Osteoblast (primary cell): ENCODE results near the gene A2M. TPM values are rescaled to one million over a fixed set of nuclear protein-coding genes. Genes with fewer than 3 reads are reported as not detected.

Experiments used
- DNase-seq: peaks from one replicate; pipeline ENCODE4 v3.0.0; 2011; ENCODE audit warnings: low spot score, mixed read lengths; ENCODE audit not compliant: insufficient read length; ENCODE audit errors: missing footprints
- H2AFZ ChIP-seq: 2 replicates; pipeline ENCODE4 v1.6.0; 2011; ENCODE audit warnings: mild to moderate bottlenecking, low read length
- H3K27ac ChIP-seq: 2 replicates; pipeline ENCODE4 v1.5.1; 2011; ENCODE audit warnings: mild to moderate bottlenecking, low read depth, low read length, moderate library complexity
- H3K27me3 ChIP-seq: 2 replicates; pipeline ENCODE4 v1.6.0; 2012; ENCODE audit warnings: mild to moderate bottlenecking, control low read depth, inconsistent platforms, low read length, moderate library complexity; ENCODE audit not compliant: insufficient read depth
- H3K36me3 ChIP-seq: 2 replicates; pipeline ENCODE4 v1.5.1; 2011; ENCODE audit warnings: mild to moderate bottlenecking, low read length, control low read depth, moderate library complexity; ENCODE audit not compliant: insufficient read depth
- H3K4me1 ChIP-seq: 2 replicates; pipeline ENCODE4 v1.5.1; 2011; ENCODE audit warnings: mild to moderate bottlenecking, low read length, control low read depth, moderate library complexity; ENCODE audit not compliant: insufficient read depth
- H3K4me2 ChIP-seq: 2 replicates; pipeline ENCODE4 v1.6.0; 2011; ENCODE audit warnings: mild to moderate bottlenecking, low read length; ENCODE audit not compliant: insufficient read depth
- H3K4me3 ChIP-seq: fragments of 200-600 bp; sonication (generic); 3 replicates; pipeline ENCODE4 v1.5.1; 2012; ENCODE audit warnings: mild to moderate bottlenecking, low read length, inconsistent platforms; ENCODE audit not compliant: insufficient read depth
- H3K79me2 ChIP-seq: 2 replicates; pipeline ENCODE4 v1.6.0; 2012; ENCODE audit warnings: mild to moderate bottlenecking, low read length, control low read depth, inconsistent platforms; ENCODE audit not compliant: insufficient read depth
- H3K9me3 ChIP-seq: 2 replicates; pipeline ENCODE4 v1.5.1; 2011; ENCODE audit warnings: low read depth, low read length, control low read depth
- H4K20me1 ChIP-seq: 2 replicates; pipeline ENCODE4 v1.6.0; 2012; ENCODE audit warnings: mild to moderate bottlenecking, low read length, control low read depth; ENCODE audit not compliant: insufficient read depth
- CTCF ChIP-seq: IDR thresholded peaks from 2 replicates; pipeline ENCODE4 v1.5.1; 2011; ENCODE audit warnings: mild to moderate bottlenecking, low read depth, low read length, moderate library complexity; ENCODE audit errors: extremely low read depth
- total RNA-seq: library from RNA; depleted of rRNA; stranded (reverse); fragments of >200 nt; gene quantifications from 2 replicates; pipeline ENCODE4 v1.2.3, GENCODE V29; 2012

Gene A2M
- total RNA-seq, 1 donor, result 2.2 TPM

GRCh38 chr12:9090220-9090619, 25.5 kb downstream of the A2M start:
- no peak for TF ChIP-seq CTCF
- Histone ChIP-seq H3K4me2 (no peak overlapping the region), H3K27ac (no peak overlapping the region), H3K9me3 (no peaks in the 10 kb centered on the region), H3K4me1 (no peaks in the 10 kb centered on the region), H3K27me3 (no peaks in the 10 kb centered on the region), H3K4me3 (no peak overlapping the region), H4K20me1 (no peaks in the 10 kb centered on the region), H3K79me2 (no peaks in the 10 kb centered on the region), H2AFZ (no peak overlapping the region), H3K36me3 (no peaks in the 10 kb centered on the region)
- DNase-seq, result no peak

GRCh38 chr12:9087087-9087835, 28.5 kb downstream of the A2M start:
- H3K36me3 ChIP-seq, result no peaks in the 10 kb centered on the region
- no peak for TF ChIP-seq CTCF
- no peak overlapping the region for H2AFZ ChIP-seq
- no peak overlapping the region for H3K27ac ChIP-seq
- H3K4me1 ChIP-seq, result no peaks in the 10 kb centered on the region
- no peak overlapping the region for H3K4me3 ChIP-seq
- no peaks in the 10 kb centered on the region for H4K20me1 ChIP-seq
- no peaks in the 10 kb centered on the region for H3K79me2 ChIP-seq
- H3K27me3 ChIP-seq, result no peaks in the 10 kb centered on the region
- H3K9me3 ChIP-seq, result no peaks in the 10 kb centered on the region
- no peak overlapping the region for H3K4me2 ChIP-seq
- no peak for DNase-seq

- no peak overlapping the region for H3K27ac ChIP-seq
- H4K20me1 ChIP-seq, result no peaks in the 10 kb centered on the region
- H3K27me3 ChIP-seq, result no peaks in the 10 kb centered on the region
- no peaks in the 10 kb centered on the region for H3K4me1 ChIP-seq
- no peak overlapping the region for H3K4me3 ChIP-seq
- no peak overlapping the region for H3K4me2 ChIP-seq
- H2AFZ ChIP-seq, result no peak overlapping the region
- no peak for DNase-seq
- H3K36me3 ChIP-seq, result no peaks in the 10 kb centered on the region
- no peaks in the 10 kb centered on the region for H3K79me2 ChIP-seq
- no peaks in the 10 kb centered on the region for H3K9me3 ChIP-seq
- no peak for TF ChIP-seq CTCF
Measured at GRCh38 chr12:9086087-9086486, 29.6 kb downstream of the A2M start.

- H3K36me3 ChIP-seq, result no peaks in the 10 kb centered on the region
- H3K4me1 ChIP-seq, result no peaks in the 10 kb centered on the region
- no peak for TF ChIP-seq CTCF
- H4K20me1 ChIP-seq, result no peaks in the 10 kb centered on the region
- no peak overlapping the region for H3K27ac ChIP-seq
- no peak overlapping the region for H3K4me3 ChIP-seq
- no peak overlapping the region for H3K4me2 ChIP-seq
- H3K79me2 ChIP-seq, result no peaks in the 10 kb centered on the region
- H2AFZ ChIP-seq, result no peak overlapping the region
- H3K9me3 ChIP-seq, result no peaks in the 10 kb centered on the region
- DNase-seq, result no peak
- H3K27me3 ChIP-seq, result no peaks in the 10 kb centered on the region
Measured at GRCh38 chr12:9084417-9084816, 31.3 kb downstream of the A2M start.
